Cardiac muscle cell (in vitro differentiated cells and primary cell): Measurements from ENCODE around the gene PTPRT. TPM values are rescaled to one million over a fixed set of nuclear protein-coding genes. Genes with fewer than 3 reads are reported as not detected.

ENCODE experiments used
- DNase-seq, 2 donors: peaks; one replicate each; pipeline versions ENCODE4 v3.0.0 to v3.0.0-alpha.2; 2010 to 2017; ENCODE audit warnings: low read depth in 1 of 2, low spot score in 1 of 2
- H3K27ac ChIP-seq: fragments of 200-600 bp; sonication (generic); 2 replicates; pipeline ENCODE4 v1.5.1; 2016
- H3K27me3 ChIP-seq: fragments of 200-600 bp; sonication (generic); 2 replicates; pipeline ENCODE4 v1.6.0; 2016; ENCODE audit warnings: control low read depth
- H3K36me3 ChIP-seq: fragments of 200-600 bp; sonication (generic); 2 replicates; pipeline ENCODE4 v1.5.1; 2016; ENCODE audit warnings: control low read depth
- H3K4me1 ChIP-seq: fragments of 200-600 bp; sonication (generic); 2 replicates; pipeline ENCODE4 v1.8.1; 2017; ENCODE audit warnings: low read depth, mild to moderate bottlenecking, mixed run types
- H3K4me3 ChIP-seq: fragments of 200-600 bp; sonication (generic); 2 replicates; pipeline ENCODE4 v1.5.1; 2016; ENCODE audit warnings: mild to moderate bottlenecking
- H3K9me3 ChIP-seq: fragments of 200-600 bp; sonication (generic); 2 replicates; pipeline ENCODE4 v1.5.1; 2017; ENCODE audit warnings: low read depth, mild to moderate bottlenecking, control low read depth
- polyA plus RNA-seq: library from polyadenylated mRNA; unstranded; fragments of >200 nt; fragmentation: Nextera tagmentation; extraction: Ambion mirVana; gene quantifications from 2 replicates; pipeline ENCODE4 v1.2.1, GENCODE V29; 2016
- total RNA-seq: library from RNA; depleted of rRNA; stranded (reverse); fragments of >200 nt; gene quantifications from 2 replicates; pipeline ENCODE4 v1.2.3, GENCODE V29; 2016
- TF ChIP-seq, protein P1 (sequence below): IDR thresholded peaks from 2 replicates; pipeline ENCODE4 v1.5.1; 2012; ENCODE audit warnings: low read depth, mild to moderate bottlenecking, low read length

The PTPRT gene
- total and polyA plus RNA-seq, 2 experiments from 2014 or later: 0.30 to 1.4 TPM

DNA sequence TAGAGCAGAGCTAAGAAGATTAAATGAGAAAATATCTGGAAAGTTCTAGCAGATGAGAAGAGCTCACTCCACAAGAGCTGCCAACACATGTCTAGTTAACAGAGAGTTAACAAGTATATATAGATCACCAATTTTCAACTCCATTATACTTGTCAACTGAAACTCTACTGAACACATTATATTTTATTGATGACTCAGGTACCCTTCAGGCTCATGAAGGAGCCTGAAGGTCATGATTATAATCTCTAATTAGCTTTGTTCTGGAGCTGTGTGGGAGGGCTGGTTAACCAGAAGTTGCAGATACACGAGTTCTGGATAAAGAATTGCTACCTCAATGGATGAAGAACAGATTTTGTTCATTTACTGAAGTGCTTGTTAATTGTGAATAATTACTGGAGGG is 42.1 kb upstream of the PTPRT start:
- DNase-seq: no peak
- Histone ChIP-seq H3K27ac (no peak overlapping the region), H3K36me3 (no peaks in the 10 kb centered on the region), H3K4me3 (no peak overlapping the region), H3K4me1 (peaks cover 4% of the 10 kb centered on the region), H3K9me3 (no peaks in the 10 kb centered on the region), H3K27me3 (no peaks in the 10 kb centered on the region)
- TF ChIP-seq, protein P1, sequence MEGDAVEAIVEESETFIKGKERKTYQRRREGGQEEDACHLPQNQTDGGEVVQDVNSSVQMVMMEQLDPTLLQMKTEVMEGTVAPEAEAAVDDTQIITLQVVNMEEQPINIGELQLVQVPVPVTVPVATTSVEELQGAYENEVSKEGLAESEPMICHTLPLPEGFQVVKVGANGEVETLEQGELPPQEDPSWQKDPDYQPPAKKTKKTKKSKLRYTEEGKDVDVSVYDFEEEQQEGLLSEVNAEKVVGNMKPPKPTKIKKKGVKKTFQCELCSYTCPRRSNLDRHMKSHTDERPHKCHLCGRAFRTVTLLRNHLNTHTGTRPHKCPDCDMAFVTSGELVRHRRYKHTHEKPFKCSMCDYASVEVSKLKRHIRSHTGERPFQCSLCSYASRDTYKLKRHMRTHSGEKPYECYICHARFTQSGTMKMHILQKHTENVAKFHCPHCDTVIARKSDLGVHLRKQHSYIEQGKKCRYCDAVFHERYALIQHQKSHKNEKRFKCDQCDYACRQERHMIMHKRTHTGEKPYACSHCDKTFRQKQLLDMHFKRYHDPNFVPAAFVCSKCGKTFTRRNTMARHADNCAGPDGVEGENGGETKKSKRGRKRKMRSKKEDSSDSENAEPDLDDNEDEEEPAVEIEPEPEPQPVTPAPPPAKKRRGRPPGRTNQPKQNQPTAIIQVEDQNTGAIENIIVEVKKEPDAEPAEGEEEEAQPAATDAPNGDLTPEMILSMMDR: no peak

DNA sequence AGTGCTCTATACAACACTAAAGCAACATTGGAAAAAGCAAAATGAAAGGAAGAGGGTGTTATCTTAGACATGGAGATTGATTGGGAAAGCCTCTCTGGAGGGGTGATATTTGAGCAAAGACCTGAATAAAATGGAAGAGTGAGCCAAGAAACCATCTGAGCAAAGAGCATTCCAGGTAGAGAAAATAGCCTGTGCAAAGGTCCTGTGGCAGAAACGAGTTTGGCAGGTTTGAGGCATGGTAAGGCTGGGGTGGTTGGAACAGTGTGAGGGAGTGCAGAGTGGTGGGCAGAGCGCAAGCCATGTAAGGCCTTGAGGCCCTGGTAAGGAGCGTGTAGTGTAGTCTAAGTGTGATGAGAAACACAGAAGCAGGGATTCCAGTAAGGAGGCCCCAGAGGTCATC is 40.0 kb upstream of the PTPRT start:
- Histone ChIP-seq H3K27me3 (no peaks in the 10 kb centered on the region), H3K36me3 (no peaks in the 10 kb centered on the region), H3K4me3 (no peak overlapping the region), H3K4me1 (peaks cover 2% of the 10 kb centered on the region), H3K9me3 (no peaks in the 10 kb centered on the region), H3K27ac (no peak overlapping the region)
- TF ChIP-seq, protein P1: no peak
- no peak for DNase-seq

DNA sequence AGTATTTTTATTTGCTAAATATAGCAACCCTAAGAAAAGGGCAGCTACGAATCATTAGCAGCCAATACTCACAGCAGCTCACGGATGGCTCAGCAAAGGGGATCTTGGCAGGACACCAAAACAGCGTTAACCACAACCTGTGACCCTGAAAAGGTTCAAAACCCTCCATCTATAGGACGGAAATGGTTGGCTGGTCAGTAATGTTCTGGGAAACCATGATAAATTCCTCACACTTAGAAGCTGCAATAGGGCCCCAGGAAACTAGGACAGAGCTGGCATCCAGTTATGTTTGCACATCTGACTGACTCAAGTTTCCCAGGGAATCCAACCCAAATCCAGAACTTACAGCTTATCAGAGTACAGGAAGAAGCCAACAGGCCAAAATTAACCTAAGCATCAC is 30.9 kb upstream of the PTPRT start:
- H3K9me3 ChIP-seq: no peaks in the 10 kb centered on the region
- H3K27ac ChIP-seq: no peak overlapping the region
- DNase-seq: peak in 1 of 2 donors; percentile 88
- TF ChIP-seq, protein P1: no peak
- H3K4me1 ChIP-seq: no peaks in the 10 kb centered on the region
- no peak overlapping the region for H3K4me3 ChIP-seq
- H3K27me3 ChIP-seq: no peaks in the 10 kb centered on the region
- no peaks in the 10 kb centered on the region for H3K36me3 ChIP-seq

DNA sequence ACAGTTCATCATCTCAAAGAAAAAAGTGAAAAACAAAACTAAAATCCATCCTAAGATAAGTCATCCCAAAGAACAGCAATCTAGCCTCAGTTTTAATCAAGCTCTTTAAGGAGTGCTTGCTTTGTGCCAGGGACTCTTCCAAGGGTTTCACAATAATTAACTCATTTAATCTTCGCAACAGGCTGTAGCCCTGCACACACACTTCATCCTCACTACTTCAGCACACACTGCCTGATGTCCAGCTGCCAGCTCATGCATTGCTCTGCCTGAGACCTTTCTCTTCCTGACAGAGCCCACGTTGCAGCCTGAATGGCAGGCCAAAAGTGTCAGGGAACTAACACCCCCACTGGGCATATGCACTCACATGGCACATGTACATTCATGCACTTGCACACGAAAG is 21.2 kb upstream of the PTPRT start:
- TF ChIP-seq, protein P1: no peak
- Histone ChIP-seq H3K9me3 (no peaks in the 10 kb centered on the region), H3K36me3 (no peaks in the 10 kb centered on the region), H3K27ac (no peak overlapping the region), H3K4me1 (no peaks in the 10 kb centered on the region), H3K4me3 (no peak overlapping the region), H3K27me3 (no peaks in the 10 kb centered on the region)
- no peak for DNase-seq

GRCh38 chr20:43209831-43210230 is 20.1 kb upstream of the PTPRT start:
- Histone ChIP-seq H3K4me3 (no peak overlapping the region), H3K27ac (no peak overlapping the region), H3K4me1 (no peaks in the 10 kb centered on the region), H3K27me3 (no peaks in the 10 kb centered on the region), H3K36me3 (no peaks in the 10 kb centered on the region), H3K9me3 (no peaks in the 10 kb centered on the region)
- DNase-seq: no peak
- TF ChIP-seq, protein P1: no peak

DNA sequence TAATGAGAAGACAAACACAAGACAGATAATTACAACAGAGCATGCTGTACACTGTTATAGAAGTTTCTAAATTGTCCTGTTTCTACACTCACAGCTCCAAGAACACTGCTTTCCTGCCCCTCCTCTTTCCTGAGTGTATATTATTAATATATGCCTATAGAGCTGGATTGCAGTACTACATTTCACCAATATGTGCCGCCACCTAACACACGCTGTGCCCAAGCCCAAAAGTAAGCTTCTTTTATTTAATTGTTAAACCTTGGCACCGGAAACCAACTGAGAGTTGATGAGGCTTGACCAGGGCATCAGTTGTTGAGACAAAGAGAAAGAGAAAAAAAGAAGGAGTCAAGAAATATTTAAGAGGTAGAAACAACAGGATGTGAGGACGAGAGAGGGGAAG is 16.0 kb upstream of the PTPRT start:
- TF ChIP-seq, protein P1: no peak
- no peaks in the 10 kb centered on the region for H3K9me3 ChIP-seq
- H3K27me3 ChIP-seq: peaks cover 4% of the 10 kb centered on the region
- DNase-seq: no peak
- H3K4me1 ChIP-seq: no peaks in the 10 kb centered on the region
- H3K4me3 ChIP-seq: no peak overlapping the region
- no peak overlapping the region for H3K27ac ChIP-seq
- no peaks in the 10 kb centered on the region for H3K36me3 ChIP-seq
